ENCODE results near the gene CHORDC1. TPM values are rescaled to one million over a fixed set of nuclear protein-coding genes. Genes with fewer than 3 reads are reported as not detected.

Gene CHORDC1
- total and polyA plus RNA-seq, 2 of the 8 experiments (the other 6 are each of a cell fraction or from before 2014, with no cell fraction given), result 28.9 to 97.1 TPM

- Histone ChIP-seq H2BK120ac (replicated peaks; ENCODE audit: low read depth, low read length) (no peak overlapping the region), H3K9me3 (ENCODE audit: insufficient read depth in 2 of 2, low read depth in 1 of 2, low read length in 1 of 2) (peaks cover 0 to 5% of the 10 kb centered on the region in 2 experiments; a peak in 1 of 4 replicates), H3K4me3 (ENCODE audit: extremely low read depth in 1 of 4, insufficient read depth in 2 of 4, low read depth in 3 of 4, low read length in 4 of 4) (no peak overlapping the region), H3K56ac (replicated peaks; ENCODE audit: insufficient read length, low read depth, low read length) (no peak overlapping the region), H3K18ac (ENCODE audit: extremely low read depth, low read length) (no peak overlapping the region), H4K91ac (replicated peaks; ENCODE audit: insufficient read length, low read length) (no peak overlapping the region), H3K9ac (replicated peaks in 1 of 4; ENCODE audit: extremely low read depth in 1 of 4, low read depth in 3 of 4, low read length in 3 of 4) (no peak overlapping the region), H2BK12ac (ENCODE audit: low read depth, low read length) (no peak overlapping the region), H3K4me1 (replicated peaks in 1 of 4; ENCODE audit: control insufficient read depth in 3 of 4, insufficient read depth in 4 of 4, low read length in 3 of 4) (no peaks in the 10 kb centered on the region), H3K4me2 (ENCODE audit: insufficient read depth in 1 of 2, low read depth in 2 of 2, low read length in 2 of 2) (no peak overlapping the region), H3K27ac (ENCODE audit: low read depth, low read length) (no peak overlapping the region), H2BK15ac (ENCODE audit: low read length) (no peak overlapping the region), H3K4ac (replicated peaks; ENCODE audit: insufficient read length, low read depth, low read length) (no peak overlapping the region), H3K79me2 (ENCODE audit: control insufficient read depth in 1 of 2, insufficient read depth in 2 of 2, low read length in 2 of 2) (no peaks in the 10 kb centered on the region), H4K20me1 (replicated peaks in 1 of 2; ENCODE audit: control insufficient read depth in 1 of 2, insufficient read depth in 2 of 2, low read length in 2 of 2) (no peaks in the 10 kb centered on the region), H3K23ac (ENCODE audit: insufficient read length) (no peak overlapping the region), H3K14ac (ENCODE audit: insufficient read length) (no peak overlapping the region), H3K79me1 (ENCODE audit: low read depth, low read length) (no peaks in the 10 kb centered on the region), H2BK5ac (ENCODE audit: low read depth, low read length) (no peak overlapping the region), H2AFZ (ENCODE audit: low read length) (no peak overlapping the region), H3K27me3 (replicated peaks in 1 of 4; ENCODE audit: control insufficient read depth in 3 of 4, extremely low read depth in 1 of 4, insufficient read depth in 3 of 4, low read length in 3 of 4) (no peaks in the 10 kb centered on the region; a peak in 1 of 7 replicates), H2BK20ac (ENCODE audit: low read length) (no peak overlapping the region), H2AK5ac (ENCODE audit: low read depth, low read length) (no peak overlapping the region), H3K36me3 (ENCODE audit: control insufficient read depth in 2 of 4, insufficient read depth in 4 of 4, low read length in 3 of 4) (peaks cover 0 to 5% (median under 1%) of the 10 kb centered on the region in 4 experiments; a peak in 3 of 8 replicates), H4K8ac (ENCODE audit: extremely low read depth, insufficient read depth, low read length) (no peak overlapping the region), H4K5ac (ENCODE audit: insufficient read length, low read depth, low read length) (no peak overlapping the region), H3K23me2 (ENCODE audit: low read depth, low read length) (no peaks in the 10 kb centered on the region)
- TF ChIP-seq HDAC2 (IDR thresholded peaks at IDR 0.05; ENCODE audit: borderline replicate concordance in 1 of 2, low read depth in 2 of 2, low read length in 2 of 2) (no peak), BRCA1 (IDR thresholded peaks at IDR 0.05; ENCODE audit: low read depth, low read length) (no peak), CHD2 (IDR thresholded peaks at IDR 0.05; ENCODE audit: low read length) (no peak), SAP30 (IDR thresholded peaks at IDR 0.05; ENCODE audit: insufficient read depth, insufficient replicate concordance, low read length) (no peak), CBX5 (IDR thresholded peaks at IDR 0.05; ENCODE audit: low read depth, low read length) (no peak)
- FAIRE-seq (no peak), DNase-seq (ENCODE audit: low read depth in 1 of 2, low spot score in 2 of 2) (no peak)
- POLR2A ChIA-PET (ENCODE audit: partially characterized antibody), result no interaction called here
- CTCF ChIA-PET (ENCODE audit: partially characterized antibody), result no interaction called here
Observed at GRCh38 chr11:90171359-90171758, 51.5 kb downstream of the CHORDC1 start.
